ENCODE measurements around the gene TRIM60.

TRIM60 gene

GRCh38 chr4:165006456-165006855, 25.3 kb upstream of the TRIM60 start:
- H3K4me3 ChIP-seq (ENCODE audit: low read length), result no peak overlapping the region
- TF ChIP-seq, protein P1, sequence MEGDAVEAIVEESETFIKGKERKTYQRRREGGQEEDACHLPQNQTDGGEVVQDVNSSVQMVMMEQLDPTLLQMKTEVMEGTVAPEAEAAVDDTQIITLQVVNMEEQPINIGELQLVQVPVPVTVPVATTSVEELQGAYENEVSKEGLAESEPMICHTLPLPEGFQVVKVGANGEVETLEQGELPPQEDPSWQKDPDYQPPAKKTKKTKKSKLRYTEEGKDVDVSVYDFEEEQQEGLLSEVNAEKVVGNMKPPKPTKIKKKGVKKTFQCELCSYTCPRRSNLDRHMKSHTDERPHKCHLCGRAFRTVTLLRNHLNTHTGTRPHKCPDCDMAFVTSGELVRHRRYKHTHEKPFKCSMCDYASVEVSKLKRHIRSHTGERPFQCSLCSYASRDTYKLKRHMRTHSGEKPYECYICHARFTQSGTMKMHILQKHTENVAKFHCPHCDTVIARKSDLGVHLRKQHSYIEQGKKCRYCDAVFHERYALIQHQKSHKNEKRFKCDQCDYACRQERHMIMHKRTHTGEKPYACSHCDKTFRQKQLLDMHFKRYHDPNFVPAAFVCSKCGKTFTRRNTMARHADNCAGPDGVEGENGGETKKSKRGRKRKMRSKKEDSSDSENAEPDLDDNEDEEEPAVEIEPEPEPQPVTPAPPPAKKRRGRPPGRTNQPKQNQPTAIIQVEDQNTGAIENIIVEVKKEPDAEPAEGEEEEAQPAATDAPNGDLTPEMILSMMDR (conservative IDR thresholded peaks at IDR 0.05; ENCODE audit: low read length), result no peak
- DNase-seq (ENCODE audit: low read depth), result no peak

GRCh38 chr4:165006886-165007285, 24.9 kb upstream of the TRIM60 start:
- no peak for DNase-seq (ENCODE audit: low read depth)
- TF ChIP-seq, protein P1 (conservative IDR thresholded peaks at IDR 0.05; ENCODE audit: low read length), result no peak
- H3K4me3 ChIP-seq (ENCODE audit: low read length), result no peak overlapping the region

GRCh38 chr4:165009493-165010227, 22.1 kb upstream of the TRIM60 start:
- no peak for DNase-seq (ENCODE audit: low read depth)
- no peak overlapping the region for H3K4me3 ChIP-seq (ENCODE audit: low read length)
- TF ChIP-seq, protein P1 (conservative IDR thresholded peaks at IDR 0.05; ENCODE audit: low read length), result no peak

DNA sequence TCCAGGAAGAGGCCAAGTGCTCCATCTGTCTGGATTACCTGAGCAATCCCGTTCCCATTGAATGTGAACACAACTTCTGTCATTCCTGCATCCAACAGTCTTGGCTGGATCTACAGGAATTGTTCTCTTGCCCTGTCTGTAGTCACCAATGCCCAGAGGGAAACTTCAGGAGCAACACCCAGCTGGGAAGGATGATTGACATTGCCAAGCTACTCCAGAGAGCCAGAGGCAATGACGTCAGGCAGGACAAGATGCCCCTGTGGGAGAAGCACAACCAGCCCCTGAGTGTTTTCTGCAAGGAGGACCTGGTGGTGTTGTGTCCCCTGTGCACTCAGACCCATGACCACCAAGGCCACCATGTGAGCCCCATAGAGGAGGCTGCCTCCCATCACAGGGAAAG, 21.3 kb upstream of the TRIM60 start:
- H3K4me3 ChIP-seq (ENCODE audit: low read length), result no peak overlapping the region
- DNase-seq (ENCODE audit: low read depth), result no peak
- TF ChIP-seq, protein P1 (conservative IDR thresholded peaks at IDR 0.05; ENCODE audit: low read length), result no peak

GRCh38 chr4:165010991-165011390, 20.8 kb upstream of the TRIM60 start:
- no peak for DNase-seq (ENCODE audit: low read depth)
- TF ChIP-seq, protein P1 (conservative IDR thresholded peaks at IDR 0.05; ENCODE audit: low read length), result no peak
- H3K4me3 ChIP-seq (ENCODE audit: low read length), result no peak overlapping the region

DNA sequence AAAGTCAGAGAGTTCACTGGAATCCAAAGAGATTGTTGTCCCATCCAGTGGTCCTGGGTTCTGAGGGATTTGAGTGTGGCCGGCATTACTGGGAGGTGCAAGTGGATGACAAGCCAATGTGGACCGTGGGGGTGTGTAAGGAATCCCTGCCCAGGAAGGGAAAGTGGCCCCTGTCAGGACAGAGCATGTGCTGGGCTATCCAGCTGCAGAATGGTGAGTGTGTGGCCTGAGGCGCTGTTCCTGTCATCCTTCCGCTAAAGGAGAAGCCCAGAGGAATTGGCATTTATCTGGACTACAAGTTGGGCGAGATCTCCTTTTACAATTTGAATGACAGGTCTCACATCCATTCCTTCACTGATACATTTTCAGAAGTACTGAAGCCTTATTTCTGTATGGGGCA, 20.4 kb upstream of the TRIM60 start:
- TF ChIP-seq, protein P1 (conservative IDR thresholded peaks at IDR 0.05; ENCODE audit: low read length), result no peak
- no peak for DNase-seq (ENCODE audit: low read depth)

GRCh38 chr4:165013691-165014090, 18.1 kb upstream of the TRIM60 start:
- DNase-seq (ENCODE audit: low read depth), result no peak
- TF ChIP-seq, protein P1 (conservative IDR thresholded peaks at IDR 0.05; ENCODE audit: low read length), result no peak

More for the DNA sequence above, 20.4 kb upstream of the TRIM60 start:
- no peak overlapping the region for H3K4me3 ChIP-seq (ENCODE audit: low read length)

More at GRCh38 chr4:165013691-165014090, 18.1 kb upstream of the TRIM60 start:
- no peak overlapping the region for H3K4me3 ChIP-seq (ENCODE audit: low read length)
